MCF 10A (cell line): ENCODE data around the gene GNG7. TPM values are rescaled to one million over a fixed set of nuclear protein-coding genes. Genes with fewer than 3 reads are reported as not detected.

Source experiments
- BruUV-seq: library from RNA; stranded (reverse); fragments of 400-500 nt; replicated peaks from 2 replicates; lab custom pipeline; 2021; lab: Mats Ljungman, UMichigan
- CTCF ChIA-PET: fragments of 300-600 bp; sonication (Branson Sonifier 250); formaldehyde crosslinking; extraction: SDS; loops from one replicate; lab custom pipeline; 2021; ENCODE audit warnings: antibody characterized with exemption, inconsistent platforms; lab: Yijun Ruan, JAX
- POLR2A ChIA-PET: fragments of 300-600, 350-650 bp; sonication (Branson Sonifier 250); formaldehyde crosslinking; extraction: SDS; loops from one replicate; lab custom pipeline; 2020; ENCODE audit warnings: antibody characterized with exemption, inconsistent platforms; lab: Yijun Ruan, JAX
- DNase-seq: peaks from one replicate; pipeline ENCODE4 v3.0.0-alpha.2; 2018; ENCODE audit not compliant: unreplicated experiment
- H3K27ac Mint-ChIP-seq: one replicate; pipeline ENCODE4 v1.8.0; 2022; ENCODE audit warnings: mild to moderate bottlenecking, low read depth, mixed read lengths; ENCODE audit not compliant: unreplicated experiment
- H3K27me3 Mint-ChIP-seq: one replicate; pipeline ENCODE4 v1.8.0; 2022; ENCODE audit warnings: mixed read lengths; ENCODE audit not compliant: insufficient read depth, unreplicated experiment
- H3K36me3 Mint-ChIP-seq: one replicate; pipeline ENCODE4 v1.8.0; 2022; ENCODE audit warnings: mild to moderate bottlenecking, moderate library complexity, mixed read lengths; ENCODE audit not compliant: insufficient read depth, unreplicated experiment
- H3K4me1 Mint-ChIP-seq: one replicate; pipeline ENCODE4 v1.8.0; 2022; ENCODE audit warnings: mixed read lengths; ENCODE audit not compliant: insufficient read depth, unreplicated experiment
- H3K4me3 Mint-ChIP-seq: one replicate; pipeline ENCODE4 v1.8.0; 2022; ENCODE audit warnings: mild to moderate bottlenecking, moderate library complexity, mixed read lengths; ENCODE audit not compliant: unreplicated experiment
- H3K9me3 Mint-ChIP-seq: one replicate; pipeline ENCODE4 v1.8.0; 2022; ENCODE audit warnings: mixed read lengths; ENCODE audit not compliant: unreplicated experiment
- intact Hi-C: fragments of 100-400 bp; cut with micrococcal nuclease; formaldehyde crosslinking; loops from 2 replicates; pipeline ENCODE4 v1.14.1; 2022
- total RNA-seq: library from RNA; stranded (reverse); gene quantifications from 2 replicates; pipeline ENCODE4 v1.2.3, GENCODE V29; 2022
- TF ChIP-seq, protein P1 (sequence below): fragments of 200-600 bp; IDR thresholded peaks from one replicate; pipeline ENCODE4 v1.8.0; 2022; ENCODE audit warnings: antibody characterized with exemption, mild to moderate bottlenecking; ENCODE audit not compliant: unreplicated experiment

GNG7 gene
- total RNA-seq, 1 experiment from 2014 or later: 0.51 TPM

GRCh38 chr19:2694196-2694595 is 8.3 kb downstream of the GNG7 start:
- no peak overlapping the region for H3K27ac Mint-ChIP-seq
- intact Hi-C loops: no loop called here
- ChIA-PET POLR2A (no interaction called here), CTCF (no interaction called here)
- H3K27me3 Mint-ChIP-seq: peaks cover 36% of the 10 kb centered on the region
- H3K4me1 Mint-ChIP-seq: no peaks in the 10 kb centered on the region
- H3K36me3 Mint-ChIP-seq: no peaks in the 10 kb centered on the region
- H3K9me3 Mint-ChIP-seq: no peaks in the 10 kb centered on the region
- H3K4me3 Mint-ChIP-seq: no peak overlapping the region
- TF ChIP-seq, protein P1, sequence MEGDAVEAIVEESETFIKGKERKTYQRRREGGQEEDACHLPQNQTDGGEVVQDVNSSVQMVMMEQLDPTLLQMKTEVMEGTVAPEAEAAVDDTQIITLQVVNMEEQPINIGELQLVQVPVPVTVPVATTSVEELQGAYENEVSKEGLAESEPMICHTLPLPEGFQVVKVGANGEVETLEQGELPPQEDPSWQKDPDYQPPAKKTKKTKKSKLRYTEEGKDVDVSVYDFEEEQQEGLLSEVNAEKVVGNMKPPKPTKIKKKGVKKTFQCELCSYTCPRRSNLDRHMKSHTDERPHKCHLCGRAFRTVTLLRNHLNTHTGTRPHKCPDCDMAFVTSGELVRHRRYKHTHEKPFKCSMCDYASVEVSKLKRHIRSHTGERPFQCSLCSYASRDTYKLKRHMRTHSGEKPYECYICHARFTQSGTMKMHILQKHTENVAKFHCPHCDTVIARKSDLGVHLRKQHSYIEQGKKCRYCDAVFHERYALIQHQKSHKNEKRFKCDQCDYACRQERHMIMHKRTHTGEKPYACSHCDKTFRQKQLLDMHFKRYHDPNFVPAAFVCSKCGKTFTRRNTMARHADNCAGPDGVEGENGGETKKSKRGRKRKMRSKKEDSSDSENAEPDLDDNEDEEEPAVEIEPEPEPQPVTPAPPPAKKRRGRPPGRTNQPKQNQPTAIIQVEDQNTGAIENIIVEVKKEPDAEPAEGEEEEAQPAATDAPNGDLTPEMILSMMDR: no peak
- DNase-seq: no peak
- no TSS peak for BruUV-seq

DNA sequence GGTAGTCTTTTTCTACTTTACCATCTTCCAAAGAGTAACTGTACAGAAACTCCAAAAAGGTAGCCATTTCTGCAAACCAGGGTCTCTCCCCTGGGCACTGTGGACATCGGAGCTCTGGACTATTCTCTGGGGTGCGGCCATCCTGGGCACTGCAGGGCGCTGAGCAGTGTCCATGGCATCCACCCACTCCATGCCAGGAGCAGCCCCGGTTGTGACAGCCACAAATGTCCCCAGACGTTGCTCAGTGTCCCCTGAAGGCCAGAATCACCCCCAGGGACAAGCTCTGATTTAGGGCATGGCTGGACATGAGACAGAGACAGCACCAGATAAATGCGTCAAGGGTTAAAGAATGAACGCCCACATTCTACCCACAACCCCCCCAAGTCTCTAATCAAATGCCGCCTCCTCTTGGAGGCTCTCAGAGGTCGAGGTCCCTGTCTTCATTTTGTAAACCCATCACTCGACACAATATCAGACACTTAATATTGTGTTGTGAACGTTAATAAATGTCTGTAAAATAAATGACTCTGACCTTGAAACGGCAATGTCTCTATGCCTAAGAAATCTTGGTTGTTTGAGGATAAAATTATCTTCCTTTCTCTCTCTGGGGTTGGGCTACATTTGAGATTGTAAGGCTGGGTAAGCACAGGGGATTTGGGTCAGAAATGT is 8.9 kb downstream of the GNG7 start:
- no peak for DNase-seq
- Mint-ChIP-seq H3K27me3 (peaks cover 36% of the 10 kb centered on the region), H3K36me3 (no peaks in the 10 kb centered on the region), H3K4me1 (no peaks in the 10 kb centered on the region), H3K4me3 (no peak overlapping the region), H3K27ac (no peak overlapping the region), H3K9me3 (no peaks in the 10 kb centered on the region)
- intact Hi-C loops: no loop called here
- TF ChIP-seq, protein P1: no peak
- CTCF ChIA-PET: interaction anchor here (0.9 kb wide), 1 partner anchor 148 kb away, joined by 4 read pairs; the partner anchor contains the start of gene ZNF555
- no TSS peak for BruUV-seq
- POLR2A ChIA-PET: no interaction called here

DNA sequence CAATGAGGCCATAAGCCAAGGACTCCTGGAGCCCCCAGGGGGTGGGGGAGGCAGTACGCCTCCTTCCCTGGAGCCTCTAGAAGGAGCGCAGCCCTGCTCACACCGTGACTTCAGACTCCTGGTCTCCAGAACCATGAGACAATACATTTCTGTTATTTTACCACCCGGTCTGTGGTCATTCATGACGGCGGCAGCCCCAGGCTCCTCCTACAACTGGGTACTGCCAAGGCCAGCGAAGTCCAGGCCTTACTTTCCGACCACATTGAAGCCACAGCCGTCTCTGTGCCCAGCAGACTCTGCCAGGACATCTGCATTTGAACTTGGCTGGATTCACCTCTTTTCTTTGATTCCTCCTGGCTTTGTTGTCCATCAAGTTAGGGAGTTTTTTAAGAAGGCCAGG is 10.5 kb downstream of the GNG7 start:
- H3K4me3 Mint-ChIP-seq: no peak overlapping the region
- H3K36me3 Mint-ChIP-seq: no peaks in the 10 kb centered on the region
- ChIA-PET CTCF (no interaction called here), POLR2A (no interaction called here)
- no peaks in the 10 kb centered on the region for H3K9me3 Mint-ChIP-seq
- no peak overlapping the region for H3K27ac Mint-ChIP-seq
- DNase-seq: no peak
- intact Hi-C loops: no loop called here
- TF ChIP-seq, protein P1: no peak
- H3K4me1 Mint-ChIP-seq: no peaks in the 10 kb centered on the region
- H3K27me3 Mint-ChIP-seq: peaks cover 36% of the 10 kb centered on the region
- BruUV-seq: no TSS peak

DNA sequence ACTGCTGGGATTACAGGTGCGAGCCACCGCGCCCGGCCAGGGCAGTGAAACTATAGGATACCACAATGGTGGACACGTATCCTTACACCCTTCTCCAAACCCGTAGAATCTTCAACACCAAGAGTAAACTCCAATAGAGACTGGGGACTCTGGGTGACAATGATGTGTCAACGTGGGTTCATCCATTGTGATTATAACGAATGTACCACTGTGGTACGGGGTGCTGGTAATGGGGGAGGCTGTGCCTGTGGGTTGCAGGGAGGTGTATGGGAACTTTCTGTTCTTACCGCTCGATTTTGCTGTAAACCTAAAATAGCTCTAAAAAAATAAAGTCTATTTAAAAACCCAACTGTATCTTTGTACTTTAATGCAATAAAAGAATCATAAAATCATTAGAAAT is 11.6 kb downstream of the GNG7 start:
- no TSS peak for BruUV-seq
- POLR2A ChIA-PET: no interaction called here
- Mint-ChIP-seq H3K4me3 (no peak overlapping the region), H3K4me1 (no peaks in the 10 kb centered on the region), H3K36me3 (no peaks in the 10 kb centered on the region), H3K27ac (no peak overlapping the region), H3K9me3 (no peaks in the 10 kb centered on the region), H3K27me3 (peaks cover 27% of the 10 kb centered on the region)
- no peak for DNase-seq
- TF ChIP-seq, protein P1: no peak
- intact Hi-C loops: no loop called here
- CTCF ChIA-PET: no interaction called here
